ENCODE measurements around the gene TSPO2.
"Not testable (repeated sequence)": the region's sequence is repeated elsewhere in the genome, so short reads cannot be mapped to it uniquely, and the experiment has no call there.

TSPO2 gene

GRCh38 chr6:41042226-41043055, at the start of gene TSPO2:
TSS of gene TSPO2 (plus strand) at chr6:41042467. CDS start at chr6:41042986, 519 bp downstream.
- DNase-seq = no peak

- DNase-seq = no peak
These were observed 49.5 kb upstream of the TSPO2 start for GRCh38 chr6:40992746-40993145.

- DNase-seq = no peak
These were observed 45.6 kb upstream of the TSPO2 start for GRCh38 chr6:40996591-40997233.

DNA sequence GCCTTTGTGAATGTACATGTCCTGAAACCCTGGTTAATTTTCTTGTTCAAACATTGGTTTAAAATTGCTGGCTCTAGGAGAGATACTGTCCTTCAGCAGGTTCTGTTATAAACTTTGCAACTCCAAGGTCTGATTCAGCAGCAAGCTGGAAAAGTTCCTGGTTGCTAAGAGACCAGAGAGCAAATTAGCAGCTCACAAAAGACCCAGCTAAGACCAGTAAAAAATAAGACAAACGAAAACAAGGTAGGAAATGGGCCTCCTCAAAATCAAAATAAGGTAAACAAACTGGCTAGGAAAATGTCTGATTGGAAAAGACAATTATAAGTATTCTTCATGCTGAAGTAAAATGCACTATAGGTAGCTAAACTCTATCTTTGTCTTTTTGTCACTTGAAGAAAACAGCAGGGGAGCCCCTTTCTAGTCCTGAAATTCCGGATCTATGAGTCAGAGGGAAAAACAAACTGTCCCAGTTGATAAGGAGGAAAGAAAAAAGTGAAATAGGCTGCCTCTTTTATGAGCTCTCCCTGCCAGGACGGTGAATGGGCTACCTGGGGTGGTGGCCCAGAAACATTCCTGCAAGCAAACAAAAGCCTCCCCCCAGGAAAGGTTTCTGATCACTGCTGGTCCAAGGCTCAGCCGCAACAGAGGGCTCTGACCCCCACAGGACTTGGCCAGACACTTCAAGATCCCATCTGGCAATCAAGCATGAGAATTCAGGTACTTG, 44.9 kb upstream of the TSPO2 start:
- DNase-seq = no peak

GRCh38 chr6:40998661-40999060, 43.6 kb upstream of the TSPO2 start:
- DNase-seq = no peak

GRCh38 chr6:40999569-40999968, 42.7 kb upstream of the TSPO2 start:
- DNase-seq = peak; percentile 89

DNA sequence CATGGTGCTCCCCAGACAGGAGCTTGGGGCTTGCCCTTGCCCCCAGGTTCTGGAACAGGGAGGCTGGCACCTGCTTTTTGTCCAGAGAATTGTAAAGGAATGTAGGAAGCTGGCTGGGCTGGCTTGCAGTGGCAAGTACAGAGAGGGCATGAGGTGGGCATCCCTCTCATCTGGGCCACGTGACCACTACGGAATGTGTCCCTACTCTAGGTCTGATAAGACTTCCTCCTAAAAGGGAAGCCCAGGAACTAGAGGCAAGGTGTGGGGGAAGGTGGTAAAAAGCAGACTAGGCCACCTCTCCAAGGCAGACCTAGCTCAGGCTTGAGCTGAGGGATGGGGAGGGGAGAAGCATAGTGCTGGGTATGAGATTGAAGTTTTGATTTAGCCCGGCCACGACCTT, 42.0 kb upstream of the TSPO2 start:
- no peak for DNase-seq

GRCh38 chr6:41002168-41002567, 40.1 kb upstream of the TSPO2 start:
- no peak for DNase-seq

DNA sequence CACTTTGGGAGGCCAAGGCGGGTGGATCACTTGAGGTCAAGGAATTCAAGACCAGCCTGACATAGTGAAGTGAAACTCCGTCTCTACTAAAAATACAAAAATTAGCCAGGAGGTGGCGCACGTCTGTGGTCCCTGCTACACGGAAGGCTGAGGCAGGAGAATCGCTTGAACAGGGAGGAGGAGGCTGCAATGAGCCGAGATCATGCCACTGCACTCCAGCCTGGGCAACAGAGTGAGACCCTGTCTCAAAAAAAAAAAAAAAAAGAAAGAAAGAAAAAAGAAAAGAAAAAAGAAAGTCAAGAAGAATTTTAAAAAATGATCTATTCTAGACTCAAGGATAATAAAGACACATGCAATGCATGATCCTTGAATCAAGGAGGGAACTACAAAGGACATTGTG, 36.0 kb upstream of the TSPO2 start:
- peak; percentile 91 for DNase-seq

DNA sequence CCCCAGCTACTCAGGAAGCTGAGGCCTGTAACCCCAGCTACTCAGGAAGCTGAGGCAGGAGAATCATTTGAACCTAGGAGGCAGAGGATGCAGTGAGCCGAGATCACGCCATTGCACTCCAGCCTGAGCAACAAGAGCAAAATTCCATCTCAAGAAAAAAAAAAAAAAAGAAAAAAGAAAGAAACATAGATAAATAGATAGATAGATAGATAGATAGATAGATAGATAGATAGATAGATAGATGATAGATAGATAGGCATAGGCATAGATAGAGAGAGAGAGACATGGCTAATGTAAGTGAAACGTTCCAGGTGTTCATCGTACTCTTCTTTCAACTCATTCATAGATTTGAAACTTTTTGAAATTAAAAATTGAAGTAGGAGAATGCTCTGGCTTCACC, 35.3 kb upstream of the TSPO2 start:
- DNase-seq = not testable (repeated sequence)

- DNase-seq = no peak
These were observed 34.3 kb upstream of the TSPO2 start for GRCh38 chr6:41008011-41008410.

GRCh38 chr6:41009669-41010068, 32.6 kb upstream of the TSPO2 start:
- DNase-seq = no peak

- no peak for DNase-seq
These were observed 30.6 kb upstream of the TSPO2 start for GRCh38 chr6:41011673-41012072.

DNA sequence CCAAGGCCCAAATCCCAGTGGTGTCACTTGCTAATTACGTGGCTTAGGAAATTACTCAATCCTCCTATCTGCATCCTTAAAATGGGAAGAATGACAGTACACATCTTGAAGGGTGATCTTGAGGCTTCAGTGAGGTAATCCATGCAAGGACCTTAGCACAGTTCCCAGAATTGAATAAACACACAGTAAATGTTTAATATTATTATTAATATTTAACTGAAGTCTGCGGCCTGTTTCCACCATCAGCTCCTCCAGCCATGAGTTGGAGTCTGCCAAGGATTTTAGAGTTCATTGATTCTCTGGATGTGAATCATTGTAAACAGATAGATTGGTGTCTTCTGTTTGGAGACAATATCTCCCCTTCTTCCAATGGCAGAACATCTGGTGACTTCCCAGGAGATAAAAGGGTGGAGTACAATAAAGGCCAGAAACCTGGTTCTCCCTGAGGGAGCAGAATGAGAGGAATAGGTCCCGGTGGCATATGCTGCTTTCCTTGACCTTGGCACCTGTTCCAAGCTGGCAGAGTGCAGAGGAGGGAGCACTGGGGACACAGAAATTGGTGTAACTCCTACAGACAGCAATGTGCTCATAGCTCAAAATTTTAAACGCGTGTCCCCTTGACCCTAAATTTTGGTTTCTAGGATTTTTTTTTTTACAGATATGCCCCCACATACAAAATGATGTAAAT, 28.7 kb upstream of the TSPO2 start:
- no peak for DNase-seq

DNA sequence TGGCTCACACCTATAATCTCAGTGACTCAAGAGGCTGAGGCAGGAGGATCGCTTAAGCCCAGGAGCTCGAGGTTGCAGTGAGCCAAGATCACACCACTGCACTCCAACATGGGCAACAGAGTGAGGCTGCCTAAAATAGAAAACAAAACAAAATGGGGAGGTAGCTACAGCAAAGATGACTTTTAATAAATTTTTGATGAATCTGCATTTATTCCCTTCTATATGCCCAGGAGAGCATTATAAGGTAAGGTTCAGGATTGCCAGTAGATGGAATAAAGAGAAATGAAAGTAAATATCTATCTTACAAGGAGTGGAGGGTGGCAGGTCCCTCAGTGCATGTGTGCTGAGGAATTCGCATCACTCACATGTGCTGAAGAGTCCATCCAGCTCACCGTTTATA, 27.5 kb upstream of the TSPO2 start:
- no peak for DNase-seq

DNA sequence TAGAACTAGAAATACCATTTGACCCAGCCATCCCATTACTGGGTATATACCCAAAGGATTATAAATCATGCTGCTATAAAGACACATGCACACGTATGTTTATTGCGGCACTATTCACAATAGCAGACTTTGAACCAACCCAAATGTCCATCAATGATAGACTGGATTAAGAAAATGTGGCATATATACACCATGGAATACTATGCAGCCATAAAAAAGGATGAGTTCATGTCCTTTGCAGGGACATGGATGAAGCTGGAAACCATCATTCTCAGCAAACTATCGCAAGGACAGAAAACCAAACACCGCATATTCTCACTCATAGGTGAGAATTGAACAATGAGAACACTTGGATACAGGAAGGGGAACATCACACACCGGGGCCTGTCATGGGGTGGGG, 26.4 kb upstream of the TSPO2 start:
- DNase-seq = not testable (repeated sequence)

- no peak for DNase-seq
These were observed 24.6 kb upstream of the TSPO2 start for GRCh38 chr6:41017663-41018062.

DNA sequence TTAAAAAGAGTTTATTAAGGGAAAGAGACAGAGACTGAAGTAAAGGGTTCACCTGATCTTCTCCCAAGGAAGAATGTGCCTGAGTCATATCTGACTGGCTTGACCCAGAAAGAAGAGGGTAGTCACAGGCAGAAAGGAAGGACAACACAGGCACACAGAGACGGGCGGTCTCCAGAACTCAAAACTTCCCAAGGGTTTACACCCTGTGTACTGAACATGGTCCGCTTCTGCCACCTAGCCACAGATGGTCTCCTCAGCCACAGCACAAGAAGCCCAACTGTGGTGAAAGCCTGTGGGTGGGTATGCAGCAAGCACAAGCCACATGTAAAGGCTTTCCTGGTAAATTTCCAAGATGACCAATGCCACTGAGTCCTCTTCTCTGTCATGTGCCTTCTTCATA, 20.4 kb upstream of the TSPO2 start:
- no peak for DNase-seq

DNA sequence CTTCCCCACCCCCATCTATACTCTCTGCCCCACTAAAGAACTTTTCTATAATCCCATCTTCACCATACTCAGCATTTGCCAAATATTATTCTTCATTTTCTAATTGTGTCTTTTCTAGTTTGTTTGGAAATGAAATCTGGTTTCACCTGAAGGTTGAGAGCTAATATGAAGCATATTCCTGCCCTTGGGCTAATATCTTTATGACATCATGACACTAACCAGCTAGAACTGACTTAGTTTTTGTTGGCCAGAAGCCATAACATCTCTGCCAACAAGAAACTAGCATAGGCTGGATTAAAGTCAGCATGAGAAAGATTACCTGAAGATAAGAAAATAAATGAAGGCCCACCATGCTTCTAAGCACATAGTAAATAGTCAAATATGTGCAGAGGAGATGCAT, 20.0 kb upstream of the TSPO2 start:
- DNase-seq = no peak

- no peak for DNase-seq
These were observed 19.2 kb upstream of the TSPO2 start for GRCh38 chr6:41023114-41023513.

- DNase-seq = no peak
These were observed 16.2 kb upstream of the TSPO2 start for GRCh38 chr6:41025966-41026530.

DNA sequence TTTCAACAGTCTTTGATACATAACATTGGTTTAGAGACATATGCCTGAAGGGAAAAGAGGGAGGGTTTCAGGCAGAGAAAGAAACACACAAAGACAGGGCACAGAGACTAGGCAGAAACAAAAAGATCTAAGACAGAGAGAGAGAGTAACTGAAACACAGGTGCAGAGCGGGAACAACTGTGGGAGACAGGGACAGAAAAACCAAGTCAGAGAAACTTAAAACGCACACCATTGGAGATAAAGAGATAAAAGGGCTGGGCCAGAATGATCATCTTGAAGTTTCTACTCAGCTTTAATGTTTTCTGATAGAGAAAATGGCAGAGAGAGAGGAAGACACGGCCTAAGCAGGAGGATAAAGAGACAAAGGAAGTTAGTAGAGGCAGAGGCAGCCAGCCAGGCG, 15.0 kb upstream of the TSPO2 start:
- peak; percentile 58 for DNase-seq
